PC-9 (cell line): ENCODE data around the gene AGRN. TPM values are rescaled to one million over a fixed set of nuclear protein-coding genes. Genes with fewer than 3 reads are reported as not detected.
"Not testable (repeated sequence)": the region's sequence is repeated elsewhere in the genome, so short reads cannot be mapped to it uniquely, and the experiment has no call there.

Experiments used
- BruUV-seq: library from RNA; stranded (reverse); fragments of 400-500 nt; replicated peaks from 2 replicates; lab custom pipeline; 2021; lab: Mats Ljungman, UMichigan
- CTCF ChIA-PET: fragments of 300-600 bp; sonication (Branson Sonifier 250); formaldehyde crosslinking; loops from one replicate; lab custom pipeline; 2022; ENCODE audit warnings: antibody characterized with exemption; lab: Charles Lee
- POLR2A ChIA-PET: fragments of 300-600 bp; sonication (Branson Sonifier 250); formaldehyde crosslinking; loops from one replicate; lab custom pipeline; 2022; ENCODE audit warnings: antibody characterized with exemption; ENCODE audit not compliant: unreplicated experiment; lab: Charles Lee
- DNase-seq, 2 experiments: peaks; one replicate each; pipeline versions ENCODE4 v3.0.0 to v3.0.0-alpha.2; 2015 to 2022; ENCODE audit warnings: mixed read lengths in 1 of 2
- H2AFZ ChIP-seq: fragments of 200-600 bp; sonication (generic); 2 replicates; pipeline ENCODE4 v1.8.1; 2017; ENCODE audit warnings: antibody characterized with exemption
- H3F3A ChIP-seq: fragments of 200-600 bp; sonication (generic); 2 replicates; pipeline ENCODE4 v1.8.1; 2017; ENCODE audit warnings: antibody characterized with exemption, mild to moderate bottlenecking, low read depth; ENCODE audit not compliant: insufficient read depth
- H3K27ac ChIP-seq: fragments of 200-600 bp; sonication (generic); 2 replicates; pipeline ENCODE4 v1.6.1; 2016; ENCODE audit warnings: mixed run types
- H3K27me3 ChIP-seq: fragments of 200-600 bp; sonication (generic); 2 replicates; pipeline ENCODE4 v1.6.1; 2016; ENCODE audit warnings: low read depth, mixed run types; ENCODE audit not compliant: insufficient read depth
- H3K36me3 ChIP-seq: fragments of 200-600 bp; sonication (generic); 2 replicates; pipeline ENCODE4 v1.6.1; 2016; ENCODE audit warnings: low read depth, mixed run types
- H3K4me1 ChIP-seq: fragments of 200-600 bp; sonication (generic); replicated peaks from 2 replicates; pipeline ENCODE4 v1.6.1; 2016; ENCODE audit warnings: mixed run types; ENCODE audit not compliant: insufficient read depth
- H3K4me2 ChIP-seq: fragments of 200-600 bp; sonication (generic); 2 replicates; pipeline ENCODE4 v1.6.1; 2017; ENCODE audit warnings: mixed run types
- H3K4me3 ChIP-seq: fragments of 200-600 bp; sonication (generic); 2 replicates; pipeline ENCODE4 v1.6.1; 2016; ENCODE audit warnings: mixed run types
- H3K79me2 ChIP-seq: fragments of 200-600 bp; sonication (generic); 2 replicates; pipeline ENCODE4 v1.6.1; 2017; ENCODE audit warnings: low read depth, mixed run types
- H3K9me2 ChIP-seq: fragments of 200-600 bp; sonication (generic); 2 replicates; pipeline ENCODE4 v1.8.1; 2017; ENCODE audit warnings: mild to moderate bottlenecking; ENCODE audit not compliant: insufficient read depth
- H3K9me3 ChIP-seq: fragments of 200-600 bp; sonication (generic); 2 replicates; pipeline ENCODE4 v1.8.1; 2016; ENCODE audit warnings: low read depth; ENCODE audit not compliant: insufficient read depth
- H4K20me1 ChIP-seq: fragments of 200-600 bp; sonication (generic); 2 replicates; pipeline ENCODE4 v1.8.1; 2017; ENCODE audit not compliant: insufficient read depth
- EZH2 ChIP-seq: fragments of 200-600 bp; sonication (generic); IDR thresholded peaks from 2 replicates; pipeline ENCODE4 v1.8.0; 2017; ENCODE audit warnings: antibody characterized with exemption, low read depth
- intact Hi-C: fragments of 100-400 bp; cut with micrococcal nuclease; formaldehyde crosslinking; loops from one replicate; pipeline ENCODE4 v1.10.0; 2022; ENCODE audit not compliant: unreplicated experiment
- total RNA-seq: library from RNA; stranded (reverse); gene quantifications from 2 replicates; pipeline ENCODE4 v1.2.3, GENCODE V29; 2021
- TF ChIP-seq, protein P1 (sequence below): fragments of 200-600 bp; sonication (generic); conservative IDR thresholded peaks from 2 replicates; pipeline ENCODE4 v1.6.1; 2017; ENCODE audit warnings: mixed run types, antibody characterized with exemption, mild to moderate bottlenecking, moderate library complexity

The AGRN gene
- total RNA-seq, 1 experiment from 2014 or later: 278 TPM

DNA sequence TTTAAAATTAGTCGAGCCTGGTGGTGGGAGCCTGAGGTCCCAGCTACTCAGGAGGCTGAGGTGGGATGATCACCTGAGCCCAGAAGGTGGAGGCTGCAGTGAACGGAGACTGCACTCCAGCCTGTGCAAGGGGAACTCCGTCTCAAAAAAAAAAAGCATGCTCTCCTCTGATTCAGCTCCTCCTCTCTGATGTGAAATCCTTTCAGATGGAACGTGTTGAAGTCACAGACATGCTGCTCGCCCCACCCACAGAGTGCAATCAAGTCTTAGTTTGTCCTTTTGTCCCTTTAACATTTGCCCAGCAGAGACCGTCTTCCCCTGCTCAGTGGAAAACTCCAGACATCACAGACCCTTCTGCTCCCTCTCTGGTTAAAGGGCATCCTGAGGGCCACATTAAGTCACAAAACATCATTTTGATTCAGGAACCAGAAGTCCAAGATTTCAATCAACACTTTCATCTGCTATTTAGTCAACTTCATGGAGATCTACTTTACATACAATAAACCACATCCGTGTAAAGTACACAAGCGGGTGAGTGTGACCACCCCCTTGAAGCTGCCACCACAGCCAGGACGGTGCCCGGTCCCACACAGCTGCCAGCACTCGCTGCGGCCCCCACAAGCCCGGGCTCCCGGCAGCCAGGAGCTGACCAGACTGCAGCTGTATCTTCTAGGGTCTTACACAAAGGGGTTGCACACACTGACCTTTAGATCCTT is 73.1 kb downstream of the AGRN start:
- H4K20me1 ChIP-seq: no peaks in the 10 kb centered on the region
- H3K27ac ChIP-seq: no peak overlapping the region
- no peaks in the 10 kb centered on the region for H3K36me3 ChIP-seq
- CTCF ChIA-PET: no interaction called here
- no peaks in the 10 kb centered on the region for H3K79me2 ChIP-seq
- H3F3A ChIP-seq: peaks cover 22% of the 10 kb centered on the region; the same call in 1 of the 2 replicates
- no peak overlapping the region for H3K4me2 ChIP-seq
- TF ChIP-seq, protein P1, sequence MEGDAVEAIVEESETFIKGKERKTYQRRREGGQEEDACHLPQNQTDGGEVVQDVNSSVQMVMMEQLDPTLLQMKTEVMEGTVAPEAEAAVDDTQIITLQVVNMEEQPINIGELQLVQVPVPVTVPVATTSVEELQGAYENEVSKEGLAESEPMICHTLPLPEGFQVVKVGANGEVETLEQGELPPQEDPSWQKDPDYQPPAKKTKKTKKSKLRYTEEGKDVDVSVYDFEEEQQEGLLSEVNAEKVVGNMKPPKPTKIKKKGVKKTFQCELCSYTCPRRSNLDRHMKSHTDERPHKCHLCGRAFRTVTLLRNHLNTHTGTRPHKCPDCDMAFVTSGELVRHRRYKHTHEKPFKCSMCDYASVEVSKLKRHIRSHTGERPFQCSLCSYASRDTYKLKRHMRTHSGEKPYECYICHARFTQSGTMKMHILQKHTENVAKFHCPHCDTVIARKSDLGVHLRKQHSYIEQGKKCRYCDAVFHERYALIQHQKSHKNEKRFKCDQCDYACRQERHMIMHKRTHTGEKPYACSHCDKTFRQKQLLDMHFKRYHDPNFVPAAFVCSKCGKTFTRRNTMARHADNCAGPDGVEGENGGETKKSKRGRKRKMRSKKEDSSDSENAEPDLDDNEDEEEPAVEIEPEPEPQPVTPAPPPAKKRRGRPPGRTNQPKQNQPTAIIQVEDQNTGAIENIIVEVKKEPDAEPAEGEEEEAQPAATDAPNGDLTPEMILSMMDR: no peak
- intact Hi-C loops: no loop called here
- no peak overlapping the region for H3K4me3 ChIP-seq
- H3K27me3 ChIP-seq: no peaks in the 10 kb centered on the region
- H2AFZ ChIP-seq: no peak overlapping the region
- H3K9me3 ChIP-seq: no peaks in the 10 kb centered on the region
- POLR2A ChIA-PET: interaction anchor here (0.7 kb wide), 1 partner anchor 23 kb away, joined by 4 read pairs; the partner anchor contains the start of gene C1orf159
- DNase-seq: no peak
- no peaks in the 10 kb centered on the region for H3K4me1 ChIP-seq
- BruUV-seq: no TSS peak
- no peaks in the 10 kb centered on the region for H3K9me2 ChIP-seq

- Histone ChIP-seq H3K4me3 (no peak overlapping the region), H3F3A (peaks cover 22% of the 10 kb centered on the region; the same call in 1 of the 2 replicates), H2AFZ (no peak overlapping the region), H3K9me3 (no peaks in the 10 kb centered on the region), H3K9me2 (no peaks in the 10 kb centered on the region), H3K4me2 (no peak overlapping the region), H3K27me3 (no peaks in the 10 kb centered on the region), H3K36me3 (no peaks in the 10 kb centered on the region), H3K27ac (no peak overlapping the region), H3K4me1 (no peaks in the 10 kb centered on the region), H3K79me2 (no peaks in the 10 kb centered on the region), H4K20me1 (no peaks in the 10 kb centered on the region)
- no peak for DNase-seq
- CTCF ChIA-PET: interaction anchor here (0.6 kb wide), 1 partner anchor 18 kb away, joined by 4 read pairs; no protein-coding TSS in a partner anchor
- intact Hi-C loops: no loop called here
- TF ChIP-seq, protein P1: no peak
- TF ChIP-seq EZH2: no peak
- no TSS peak for BruUV-seq
- POLR2A ChIA-PET: no interaction called here
These were observed 73.7 kb downstream of the AGRN start for GRCh38 chr1:1093610-1093943.

DNA sequence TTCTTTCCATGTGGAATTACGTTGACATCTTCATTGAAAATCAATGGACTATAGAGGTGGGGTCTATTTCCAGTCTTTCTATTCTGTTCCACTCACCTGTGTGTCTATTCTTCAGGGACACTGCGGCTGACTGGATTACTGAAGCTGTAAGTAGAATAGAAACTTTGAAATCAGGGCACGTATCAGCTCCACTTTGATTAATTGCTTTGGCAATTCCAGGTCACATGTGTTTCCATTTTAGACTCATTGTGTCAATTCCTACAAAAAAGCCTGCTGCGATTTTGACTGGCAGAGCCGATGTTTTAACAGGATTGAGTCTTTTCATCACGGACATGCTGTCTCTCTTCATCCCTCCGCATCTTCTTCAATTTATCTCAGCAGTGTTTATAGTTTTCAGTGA is 75.1 kb downstream of the AGRN start:
- Histone ChIP-seq H3K27ac (no peak overlapping the region), H3K9me3 (no peaks in the 10 kb centered on the region), H3K4me2 (no peak overlapping the region), H3K9me2 (no peaks in the 10 kb centered on the region), H3K4me1 (no peaks in the 10 kb centered on the region), H4K20me1 (no peaks in the 10 kb centered on the region), H3F3A (peaks cover 22% of the 10 kb centered on the region; the same call in 1 of the 2 replicates), H3K4me3 (no peak overlapping the region), H3K36me3 (no peaks in the 10 kb centered on the region), H3K79me2 (no peaks in the 10 kb centered on the region), H2AFZ (no peak overlapping the region), H3K27me3 (no peaks in the 10 kb centered on the region)
- BruUV-seq: no TSS peak
- no peak for DNase-seq
- ChIA-PET POLR2A (interaction anchor here (0.7 kb wide), 1 partner anchor 12 kb away, joined by 9 read pairs; no protein-coding TSS in a partner anchor), CTCF (no interaction called here)
- TF ChIP-seq, protein P1: no peak
- no peak for TF ChIP-seq EZH2
- intact Hi-C loops: no loop called here

- BruUV-seq, intact Hi-C loops, CTCF ChIA-PET: not testable (repeated sequence)
These were observed 76.2 kb downstream of the AGRN start for GRCh38 chr1:1096136-1096535.

More at GRCh38 chr1:1096136-1096535, 76.2 kb downstream of the AGRN start:
- DNase-seq, H3K36me3 ChIP-seq, H3K9me2 ChIP-seq, H3K27me3 ChIP-seq, H3K4me1 ChIP-seq, H2AFZ ChIP-seq, H3K4me2 ChIP-seq, H3K27ac ChIP-seq, H3K4me3 ChIP-seq, POLR2A ChIA-PET, H4K20me1 ChIP-seq, H3K79me2 ChIP-seq: not testable (repeated sequence)
- Histone ChIP-seq H3K9me3 (peaks cover 10% of the 10 kb centered on the region), H3F3A (peaks cover 22% of the 10 kb centered on the region; the same call in 1 of the 2 replicates)
